CD14-positive monocyte (primary cell): ENCODE measurements around the gene PRF1. TPM values are rescaled to one million over a fixed set of nuclear protein-coding genes. Genes with fewer than 3 reads are reported as not detected.
A peak's percentile ranks its signal among the peaks of the same experiment; 100 is the strongest.

Experiments used
- DNase-seq, 3 donors: peaks; one replicate each; pipeline ENCODE4 v3.0.0-alpha.2; 2011 to 2022
- H2AFZ ChIP-seq: 2 replicates; pipeline ENCODE4 v1.6.0; 2012; ENCODE audit warnings: mild to moderate bottlenecking, low read depth, low read length, inconsistent platforms; ENCODE audit not compliant: insufficient read depth, poor library complexity, severe bottlenecking
- H3K27ac ChIP-seq, 2 donors: 1 replicate in 1 of 2; 2 replicates in 1 of 2; pipeline ENCODE4 v1.5.1; 2012 to 2013; ENCODE audit warnings: low read length in 2 of 2, control low read depth in 1 of 2, inconsistent platforms in 1 of 2, low read depth in 1 of 2, mild to moderate bottlenecking in 1 of 2
- H3K27me3 ChIP-seq, 2 donors: one replicate each; pipeline versions ENCODE4 v1.6.0 to v1.6.1; 2011 to 2013; ENCODE audit warnings: low read length in 2 of 2; ENCODE audit not compliant: control insufficient read depth in 2 of 2, insufficient read depth in 2 of 2
- H3K36me3 ChIP-seq, 2 donors: replicated peaks in 1 of 2; 1 replicate in 1 of 2; 2 replicates in 1 of 2; pipeline versions ENCODE4 v1.5.1 to v1.6.1; 2012 to 2013; ENCODE audit warnings: low read length in 2 of 2, control low read depth in 1 of 2, inconsistent platforms in 1 of 2, mild to moderate bottlenecking in 1 of 2; ENCODE audit not compliant: insufficient read depth in 2 of 2, control insufficient read depth in 1 of 2
- H3K4me1 ChIP-seq, 2 donors: 1 replicate in 1 of 2; 2 replicates in 1 of 2; pipeline versions ENCODE4 v1.5.1 to v1.6.1; 2012 to 2013; ENCODE audit warnings: low read length in 2 of 2, control low read depth in 1 of 2, inconsistent platforms in 1 of 2, mild to moderate bottlenecking in 1 of 2, moderate library complexity in 1 of 2; ENCODE audit not compliant: insufficient read depth in 2 of 2, control insufficient read depth in 1 of 2
- H3K4me2 ChIP-seq: replicated peaks from 2 replicates; pipeline ENCODE3; 2012; ENCODE audit warnings: low read length, moderate library complexity, mild to moderate bottlenecking; ENCODE audit not compliant: poor library complexity, severe bottlenecking; ENCODE audit errors: extremely low read depth
- H3K4me3 ChIP-seq, 3 experiments: fragments of 200-600 bp in 1 of 3; sonication (generic) in 1 of 3; replicated peaks in 1 of 3; 1 replicate in 2 of 3; 2 replicates in 1 of 3; pipeline ENCODE4 v1.5.1; 2011 to 2013; ENCODE audit warnings: low read length in 3 of 3, mild to moderate bottlenecking in 3 of 3, control low read depth in 2 of 3, low read depth in 2 of 3, inconsistent platforms in 1 of 3, moderate library complexity in 1 of 3
- H3K79me2 ChIP-seq: 2 replicates; pipeline ENCODE4 v1.6.0; 2012; ENCODE audit warnings: mild to moderate bottlenecking, control low read depth, inconsistent platforms, low read length, moderate library complexity; ENCODE audit not compliant: insufficient read depth
- H3K9ac ChIP-seq: 2 replicates; pipeline ENCODE4 v1.6.0; 2017; ENCODE audit warnings: low read length, mild to moderate bottlenecking; ENCODE audit not compliant: insufficient read depth, poor library complexity, severe bottlenecking
- H3K9me3 ChIP-seq, 2 donors: replicated peaks in 1 of 2; 1 replicate in 1 of 2; 2 replicates in 1 of 2; pipeline versions ENCODE4 v1.5.1 to v1.6.1; 2012 to 2013; ENCODE audit warnings: low read length in 2 of 2, control low read depth in 1 of 2; ENCODE audit not compliant: control insufficient read depth in 1 of 2, insufficient read depth in 1 of 2
- H4K20me1 ChIP-seq: 2 replicates; pipeline ENCODE4 v1.6.0; 2012; ENCODE audit warnings: mild to moderate bottlenecking, low read length, control low read depth, moderate library complexity; ENCODE audit not compliant: insufficient read depth
- H3K27ac Mint-ChIP-seq, 7 donors: one replicate each; pipeline ENCODE4 v1.8.0; 2020; ENCODE audit warnings: mild to moderate bottlenecking in 7 of 7, mixed read lengths in 7 of 7, moderate library complexity in 6 of 7, inconsistent platforms in 2 of 7
- H3K27me3 Mint-ChIP-seq, 3 donors: one replicate each; pipeline ENCODE4 v1.8.0; 2021 to 2022; ENCODE audit warnings: low read depth in 3 of 3, mild to moderate bottlenecking in 3 of 3, mixed read lengths in 3 of 3, moderate library complexity in 3 of 3, inconsistent platforms in 1 of 3
- H3K36me3 Mint-ChIP-seq, 2 donors: one replicate each; pipeline ENCODE4 v1.8.0; 2020; ENCODE audit warnings: mixed read lengths in 2 of 2, inconsistent platforms in 1 of 2, mild to moderate bottlenecking in 1 of 2
- H3K4me1 Mint-ChIP-seq: one replicate; pipeline ENCODE4 v1.8.0; 2020; ENCODE audit warnings: mild to moderate bottlenecking, mixed read lengths
- H3K4me3 Mint-ChIP-seq, 2 donors: one replicate each; pipeline ENCODE4 v1.8.0; 2020; ENCODE audit warnings: mild to moderate bottlenecking in 2 of 2, mixed read lengths in 2 of 2, moderate library complexity in 1 of 2
- H3K9me3 Mint-ChIP-seq, 7 donors: one replicate each; pipeline ENCODE4 v1.8.0; 2020 to 2022; ENCODE audit warnings: mixed read lengths in 7 of 7, mild to moderate bottlenecking in 6 of 7, moderate library complexity in 6 of 7, inconsistent platforms in 2 of 7
- WGBS: methylation state at CpG from one replicate; pipeline ENCODE4 v1.1.5; 2013; ENCODE audit warnings: missing lambda C conversion rate; ENCODE audit not compliant: insufficient coverage; 5-methylcytosine and 5-hydroxymethylcytosine counted together
- intact Hi-C, 2 donors: fragments of 100-400 bp; cut with micrococcal nuclease; formaldehyde crosslinking; loops; one replicate each; pipeline versions ENCODE4 v1.15.0 to v1.15.1; 2023
- polyA plus RNA-seq, 3 donors: library from polyadenylated mRNA; depleted of rRNA in 1 of 3; unstranded in 2 of 3; stranded (reverse) in 1 of 3; fragments of 300-500 nt in 2 of 3; fragments of >200 nt in 1 of 3; fragmentation: Illumina TruSeq in 2 of 3; gene quantifications; 1 replicate in 2 of 3; 2 replicates in 1 of 3; pipeline ENCODE4 v1.2.3, GENCODE V29; 2012 to 2021
- TF ChIP-seq, protein P1 (sequence below): fragments of 200-600 bp; IDR thresholded peaks from one replicate; pipeline ENCODE4 v1.8.0; 2022; ENCODE audit warnings: antibody characterized with exemption, mild to moderate bottlenecking

PRF1 gene
- polyA plus RNA-seq, 3 donors: 0.09 to 2.7 (median 2.4) TPM

GRCh38 chr10:70589762-70590654, 12.5 kb downstream of the PRF1 start:
- Histone ChIP-seq H3K4me1 (peaks cover 4 to 12% of the 10 kb centered on the region in 2 donors), H3K79me2 (no peaks in the 10 kb centered on the region), H3K27ac (no peak overlapping the region), H3K4me3 (no peak overlapping the region), H3K9me3 (no peaks in the 10 kb centered on the region), H2AFZ (no peak overlapping the region), H3K36me3 (no peaks in the 10 kb centered on the region), H4K20me1 (no peaks in the 10 kb centered on the region), H3K9ac (no peak overlapping the region), H3K27me3 (no peaks in the 10 kb centered on the region), H3K4me2 (no peak overlapping the region)
- peaks cover 19% of the 10 kb centered on the region for H3K4me1 Mint-ChIP-seq
- peaks cover 0 to 2% (median 0%) of the 10 kb centered on the region in 7 donors for H3K9me3 Mint-ChIP-seq
- H3K4me3 Mint-ChIP-seq: no peak overlapping the region
- no peak overlapping the region for H3K27ac Mint-ChIP-seq
- WGBS: 100% methylated on average over 2 of the region's 5 CpGs
- intact Hi-C loops: no loop called here
- no peak for DNase-seq
- H3K36me3 Mint-ChIP-seq: no peaks in the 10 kb centered on the region
- TF ChIP-seq, protein P1, sequence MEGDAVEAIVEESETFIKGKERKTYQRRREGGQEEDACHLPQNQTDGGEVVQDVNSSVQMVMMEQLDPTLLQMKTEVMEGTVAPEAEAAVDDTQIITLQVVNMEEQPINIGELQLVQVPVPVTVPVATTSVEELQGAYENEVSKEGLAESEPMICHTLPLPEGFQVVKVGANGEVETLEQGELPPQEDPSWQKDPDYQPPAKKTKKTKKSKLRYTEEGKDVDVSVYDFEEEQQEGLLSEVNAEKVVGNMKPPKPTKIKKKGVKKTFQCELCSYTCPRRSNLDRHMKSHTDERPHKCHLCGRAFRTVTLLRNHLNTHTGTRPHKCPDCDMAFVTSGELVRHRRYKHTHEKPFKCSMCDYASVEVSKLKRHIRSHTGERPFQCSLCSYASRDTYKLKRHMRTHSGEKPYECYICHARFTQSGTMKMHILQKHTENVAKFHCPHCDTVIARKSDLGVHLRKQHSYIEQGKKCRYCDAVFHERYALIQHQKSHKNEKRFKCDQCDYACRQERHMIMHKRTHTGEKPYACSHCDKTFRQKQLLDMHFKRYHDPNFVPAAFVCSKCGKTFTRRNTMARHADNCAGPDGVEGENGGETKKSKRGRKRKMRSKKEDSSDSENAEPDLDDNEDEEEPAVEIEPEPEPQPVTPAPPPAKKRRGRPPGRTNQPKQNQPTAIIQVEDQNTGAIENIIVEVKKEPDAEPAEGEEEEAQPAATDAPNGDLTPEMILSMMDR: no peak
- peaks cover 3 to 17% (median 9%) of the 10 kb centered on the region in 3 donors for H3K27me3 Mint-ChIP-seq

DNA sequence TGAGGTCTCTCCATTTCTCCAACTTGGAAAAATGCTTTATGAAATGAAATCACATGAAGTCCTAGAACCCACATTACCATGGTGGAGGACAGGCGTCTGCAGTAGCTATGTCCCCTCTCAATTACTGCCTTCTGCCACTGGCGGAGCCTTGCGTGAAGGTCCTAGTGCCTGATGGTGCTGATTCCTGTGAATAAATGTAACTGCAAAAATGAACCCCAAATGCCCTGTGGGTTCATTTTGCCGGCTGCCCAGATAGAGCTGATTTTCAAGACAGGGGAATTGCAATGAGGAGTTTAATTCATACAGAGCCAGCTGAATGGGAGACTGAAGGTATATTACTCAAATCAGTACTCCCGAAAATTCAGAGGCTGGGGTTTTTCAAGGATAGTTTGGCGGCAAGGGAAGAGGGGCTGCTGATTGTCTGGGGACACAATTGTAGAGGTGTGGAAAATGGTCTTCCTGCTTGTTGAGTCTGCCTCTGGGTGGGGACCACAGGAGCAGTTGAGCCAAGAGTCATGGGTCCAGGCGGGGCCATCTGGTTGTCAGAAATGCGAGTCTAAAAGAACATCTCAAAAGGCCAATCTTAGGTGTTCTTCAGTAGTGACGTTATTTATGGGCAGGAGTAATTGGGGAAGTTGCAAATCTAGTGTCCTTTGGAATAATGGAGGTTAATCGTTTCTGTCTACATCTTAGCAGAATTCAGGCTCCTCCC, 13.5 kb downstream of the PRF1 start:
- H3K27me3 Mint-ChIP-seq: peaks cover 3 to 18% (median 9%) of the 10 kb centered on the region in 3 donors
- H3K27ac Mint-ChIP-seq: no peak overlapping the region
- no peaks in the 10 kb centered on the region for H4K20me1 ChIP-seq
- TF ChIP-seq, protein P1: no peak
- no peaks in the 10 kb centered on the region for H3K36me3 ChIP-seq
- H3K4me1 ChIP-seq: peaks cover 4 to 15% of the 10 kb centered on the region in 2 donors
- no peak overlapping the region for H3K4me2 ChIP-seq
- no peak overlapping the region for H3K9ac ChIP-seq
- H3K36me3 Mint-ChIP-seq: no peaks in the 10 kb centered on the region
- H3K79me2 ChIP-seq: no peaks in the 10 kb centered on the region
- no peak overlapping the region for H2AFZ ChIP-seq
- H3K9me3 ChIP-seq: no peaks in the 10 kb centered on the region
- H3K27me3 ChIP-seq: no peaks in the 10 kb centered on the region
- peak overlapping the region in 1 of 2 donors; percentile 1 for H3K4me3 Mint-ChIP-seq
- intact Hi-C loops: no loop called here
- peaks cover 19% of the 10 kb centered on the region for H3K4me1 Mint-ChIP-seq
- H3K4me3 ChIP-seq: no peak overlapping the region
- H3K9me3 Mint-ChIP-seq: peaks cover 0 to 2% (median 0%) of the 10 kb centered on the region in 7 donors
- DNase-seq: no peak
- WGBS: 83% methylated on average over 5 of the region's 10 CpGs
- no peak overlapping the region for H3K27ac ChIP-seq
